H1 (cell line): ENCODE results near the gene SLCO4C1. TPM values are rescaled to one million over a fixed set of nuclear protein-coding genes. Genes with fewer than 3 reads are reported as not detected.

Source experiments
- CTCF ChIA-PET: fragments of 300-600 bp; sonication (Branson Sonifier 250); formaldehyde crosslinking; loops from one replicate; lab custom pipeline; 2021; ENCODE audit not compliant: partially characterized antibody; lab: Charles Lee
- POLR2A ChIA-PET: fragments of 300-600 bp; sonication (Branson Sonifier 250); formaldehyde crosslinking; loops from one replicate; lab custom pipeline; 2021; ENCODE audit warnings: inconsistent platforms; ENCODE audit not compliant: partially characterized antibody; lab: Charles Lee
- DNase-seq, 2 experiments: peaks; one replicate each; pipeline versions ENCODE4 v3.0.0 to v3.0.0-alpha.2; 2010 to 2022; ENCODE audit warnings: low spot score in 2 of 2, low read depth in 1 of 2, mixed read lengths in 1 of 2
- FAIRE-seq: peaks from 2 replicates; lab custom pipeline; 2011; peaks lifted over from hg19 to GRCh38; lab: Jason Lieb, UNC
- H2AFZ ChIP-seq: 2 replicates; pipeline ENCODE4 v1.8.1; 2012; ENCODE audit warnings: low read length, inconsistent platforms
- H2AK5ac ChIP-seq: 2 replicates; pipeline ENCODE4 v1.6.1; 2013; ENCODE audit warnings: low read depth, low read length
- H2BK120ac ChIP-seq: replicated peaks from 2 replicates; pipeline ENCODE3; 2013; ENCODE audit warnings: low read depth, low read length, inconsistent platforms
- H2BK12ac ChIP-seq: 2 replicates; pipeline ENCODE4 v1.6.1; 2013; ENCODE audit warnings: low read depth, low read length
- H2BK15ac ChIP-seq: 2 replicates; pipeline ENCODE4 v1.6.1; 2013; ENCODE audit warnings: low read length
- H2BK20ac ChIP-seq: 2 replicates; pipeline ENCODE4 v1.6.1; 2013; ENCODE audit warnings: low read length
- H2BK5ac ChIP-seq: 2 replicates; pipeline ENCODE4 v1.6.1; 2013; ENCODE audit warnings: low read depth, low read length
- H3K14ac ChIP-seq: 2 replicates; pipeline ENCODE4 v1.6.1; 2013; ENCODE audit warnings: inconsistent platforms; ENCODE audit not compliant: insufficient read length
- H3K18ac ChIP-seq: 2 replicates; pipeline ENCODE4 v1.6.1; 2013; ENCODE audit warnings: low read length; ENCODE audit errors: extremely low read depth
- H3K23ac ChIP-seq: 2 replicates; pipeline ENCODE4 v1.6.1; 2013; ENCODE audit warnings: inconsistent platforms; ENCODE audit not compliant: insufficient read length
- H3K23me2 ChIP-seq: 2 replicates; pipeline ENCODE4 v1.6.1; 2013; ENCODE audit warnings: low read depth, low read length
- H3K27ac ChIP-seq: 2 replicates; pipeline ENCODE4 v1.6.1; 2011; ENCODE audit warnings: low read depth, low read length, inconsistent platforms
- H3K27me3 ChIP-seq, 4 experiments: replicated peaks in 1 of 4; 1 replicate in 1 of 4; 2 replicates in 3 of 4; pipeline versions ENCODE4 v1.6.1 to v1.8.1; 2011 to 2013; ENCODE audit warnings: low read length in 3 of 4, mild to moderate bottlenecking in 3 of 4, inconsistent platforms in 2 of 4, mixed read lengths in 2 of 4, moderate library complexity in 1 of 4; ENCODE audit not compliant: control insufficient read depth in 3 of 4, insufficient read depth in 3 of 4; ENCODE audit errors: extremely low read depth in 1 of 4
- H3K36me3 ChIP-seq, 4 experiments: 2 replicates each; pipeline versions ENCODE4 v1.6.1 to v1.8.1; 2011 to 2013; ENCODE audit warnings: mild to moderate bottlenecking in 4 of 4, low read length in 3 of 4, moderate library complexity in 2 of 4, control low read depth in 1 of 4, inconsistent platforms in 1 of 4; ENCODE audit not compliant: insufficient read depth in 4 of 4, control insufficient read depth in 2 of 4
- H3K4ac ChIP-seq: replicated peaks from 2 replicates; pipeline ENCODE3; 2013; ENCODE audit warnings: low read length, low read depth, mixed read lengths, inconsistent platforms; ENCODE audit not compliant: insufficient read length
- H3K4me1 ChIP-seq, 4 experiments: replicated peaks in 1 of 4; 1 replicate in 1 of 4; 2 replicates in 3 of 4; pipeline versions ENCODE4 v1.6.1 to v1.8.1; 2011 to 2013; ENCODE audit warnings: low read length in 3 of 4, inconsistent platforms in 2 of 4, mixed read lengths in 1 of 4; ENCODE audit not compliant: insufficient read depth in 4 of 4, control insufficient read depth in 3 of 4
- H3K4me2 ChIP-seq, 2 experiments: 2 replicates each; pipeline versions ENCODE4 v1.6.1 to v1.8.1; 2011 to 2013; ENCODE audit warnings: low read depth in 2 of 2, low read length in 2 of 2, control low read depth in 1 of 2, inconsistent platforms in 1 of 2, mild to moderate bottlenecking in 1 of 2; ENCODE audit not compliant: insufficient read depth in 1 of 2
- H3K4me3 ChIP-seq, 4 experiments: fragments of 200-600, 300-600 bp in 1 of 4; sonication (generic), shearing (Covaris generic), sonication (Bioruptor Twin) in 1 of 4; 2 replicates each; pipeline versions ENCODE4 v1.5.1 to v1.8.1; 2011 to 2016; ENCODE audit warnings: low read length in 4 of 4, low read depth in 3 of 4, control low read depth in 2 of 4, inconsistent platforms in 2 of 4, mild to moderate bottlenecking in 2 of 4, mixed read lengths in 1 of 4, moderate library complexity in 1 of 4; ENCODE audit not compliant: insufficient read depth in 2 of 4; ENCODE audit errors: extremely low read depth in 1 of 4
- H3K56ac ChIP-seq: replicated peaks from 2 replicates; pipeline ENCODE3; 2013; ENCODE audit warnings: low read depth, mild to moderate bottlenecking, mixed read lengths, low read length, inconsistent platforms; ENCODE audit not compliant: insufficient read length
- H3K79me1 ChIP-seq: 2 replicates; pipeline ENCODE4 v1.6.1; 2013; ENCODE audit warnings: low read depth, low read length, control low read depth
- H3K79me2 ChIP-seq, 2 experiments: 2 replicates each; pipeline versions ENCODE4 v1.6.1 to v1.8.1; 2012 to 2013; ENCODE audit warnings: low read length in 2 of 2, mild to moderate bottlenecking in 2 of 2, inconsistent platforms in 1 of 2; ENCODE audit not compliant: insufficient read depth in 2 of 2, control insufficient read depth in 1 of 2
- H3K9ac ChIP-seq, 4 experiments: replicated peaks in 1 of 4; 1 replicate in 1 of 4; 2 replicates in 3 of 4; pipeline versions ENCODE4 v1.6.1 to v1.8.1; 2011 to 2013; ENCODE audit warnings: low read depth in 3 of 4, low read length in 3 of 4, control low read depth in 2 of 4, mild to moderate bottlenecking in 2 of 4, moderate library complexity in 2 of 4, inconsistent platforms in 1 of 4; ENCODE audit errors: extremely low read depth in 1 of 4
- H3K9me3 ChIP-seq, 2 experiments: 2 replicates each; pipeline versions ENCODE4 v1.6.1 to v1.8.1; 2012 to 2013; ENCODE audit warnings: mild to moderate bottlenecking in 2 of 2, moderate library complexity in 2 of 2, control low read depth in 1 of 2, inconsistent platforms in 1 of 2, low read depth in 1 of 2, low read length in 1 of 2, mixed read lengths in 1 of 2; ENCODE audit not compliant: insufficient read depth in 2 of 2
- H4K20me1 ChIP-seq, 2 experiments: replicated peaks in 1 of 2; 2 replicates each; pipeline versions ENCODE3 to v1.8.1; 2011 to 2013; ENCODE audit warnings: inconsistent platforms in 2 of 2, low read length in 2 of 2, mild to moderate bottlenecking in 1 of 2; ENCODE audit not compliant: insufficient read depth in 2 of 2, control insufficient read depth in 1 of 2
- H4K5ac ChIP-seq: 2 replicates; pipeline ENCODE4 v1.6.1; 2013; ENCODE audit warnings: low read length, low read depth, mixed read lengths, inconsistent platforms; ENCODE audit not compliant: insufficient read length
- H4K8ac ChIP-seq: 2 replicates; pipeline ENCODE4 v1.8.0; 2013; ENCODE audit warnings: mild to moderate bottlenecking, moderate library complexity, low read length, inconsistent platforms; ENCODE audit not compliant: insufficient read depth; ENCODE audit errors: extremely low read depth
- H4K91ac ChIP-seq: replicated peaks from 2 replicates; pipeline ENCODE3; 2013; ENCODE audit warnings: low read length, mixed read lengths, inconsistent platforms; ENCODE audit not compliant: insufficient read length
- CBX5 ChIP-seq: fragments of 300-800, 300-1000 bp; sonication (generic); IDR thresholded peaks from 2 replicates; pipeline ENCODE4 v1.7.1; 2016; ENCODE audit warnings: antibody characterized with exemption, low read length, low read depth
- EP300 ChIP-seq, 2 experiments: IDR thresholded peaks; 1 replicate in 1 of 2; 2 replicates in 1 of 2; pipeline ENCODE4 v1.6.1; 2011 to 2012; ENCODE audit warnings: low read depth in 2 of 2, low read length in 2 of 2, mild to moderate bottlenecking in 2 of 2, borderline replicate concordance in 1 of 2, inconsistent platforms in 1 of 2, moderate library complexity in 1 of 2
- POLR2A ChIP-seq, 2 experiments: IDR thresholded peaks; 1 replicate in 1 of 2; 2 replicates in 1 of 2; pipeline ENCODE4 v1.6.1; 2011; ENCODE audit warnings: low read depth in 2 of 2, low read length in 2 of 2, mild to moderate bottlenecking in 2 of 2; ENCODE audit errors: control extremely low read depth in 1 of 2
- RAD21 ChIP-seq, 2 experiments: IDR thresholded peaks in 1 of 2; conservative IDR thresholded peaks in 1 of 2; 2 replicates each; pipeline ENCODE4 v1.6.1; 2011; ENCODE audit warnings: low read depth in 2 of 2, low read length in 2 of 2, improper control_type of control experiment in 1 of 2, inconsistent platforms in 1 of 2, mild to moderate bottlenecking in 1 of 2, moderate library complexity in 1 of 2
- SAP30 ChIP-seq: fragments of 300-600 bp; sonication (generic); IDR thresholded peaks from 2 replicates; pipeline ENCODE4 v1.7.1; 2012; ENCODE audit warnings: low read length, moderate library complexity, mild to moderate bottlenecking, inconsistent platforms; ENCODE audit not compliant: insufficient read depth, insufficient replicate concordance
- WGBS, 2 experiments: shearing (Covaris generic) in 1 of 2; methylation state at CpG; one replicate each; pipeline versions ENCODE4 v1.1.6 to v1.1.7; 2013 to 2015; ENCODE audit warnings: low lambda C conversion rate in 2 of 2, mixed read lengths in 2 of 2, inconsistent platforms in 1 of 2, low coverage in 1 of 2, missing lambda C conversion rate in 1 of 2; ENCODE audit not compliant: insufficient replicate concordance in 2 of 2, insufficient coverage in 1 of 2, insufficient read length in 1 of 2; ENCODE audit errors: extremely low coverage in 1 of 2, missing lambda C conversion rate in 1 of 2; 5-methylcytosine and 5-hydroxymethylcytosine counted together
- polyA plus RNA-seq, 7 experiments: library from polyadenylated mRNA; depleted of rRNA in 3 of 7; stranded (reverse) in 5 of 7; unstranded in 2 of 7; fragments of >200 nt in 5 of 7; fragments of 200-250 nt in 2 of 7; gene quantifications; 1 replicate in 5 of 7; 2 replicates in 1 of 7; 4 replicates in 1 of 7; pipeline versions ENCODE4 v1.2.1 to v1.2.3, GENCODE V29; 2011 to 2013; ENCODE audit warnings: missing spikeins in 2 of 7, mixed read lengths in 2 of 7
- total RNA-seq: library from RNA; stranded (reverse); fragmentation: NEBNext Ultra II Directional; extraction: Animal tissue kit (Norgen Biotek cat#: 25700); gene quantifications from 2 replicates; pipeline ENCODE4 v1.2.1, GENCODE V29; 2021

The SLCO4C1 gene
- total and polyA plus RNA-seq, 2 of the 8 experiments (the other 6 are each of a cell fraction or from before 2014, with no cell fraction given): 1.3 to 4.9 TPM

DNA sequence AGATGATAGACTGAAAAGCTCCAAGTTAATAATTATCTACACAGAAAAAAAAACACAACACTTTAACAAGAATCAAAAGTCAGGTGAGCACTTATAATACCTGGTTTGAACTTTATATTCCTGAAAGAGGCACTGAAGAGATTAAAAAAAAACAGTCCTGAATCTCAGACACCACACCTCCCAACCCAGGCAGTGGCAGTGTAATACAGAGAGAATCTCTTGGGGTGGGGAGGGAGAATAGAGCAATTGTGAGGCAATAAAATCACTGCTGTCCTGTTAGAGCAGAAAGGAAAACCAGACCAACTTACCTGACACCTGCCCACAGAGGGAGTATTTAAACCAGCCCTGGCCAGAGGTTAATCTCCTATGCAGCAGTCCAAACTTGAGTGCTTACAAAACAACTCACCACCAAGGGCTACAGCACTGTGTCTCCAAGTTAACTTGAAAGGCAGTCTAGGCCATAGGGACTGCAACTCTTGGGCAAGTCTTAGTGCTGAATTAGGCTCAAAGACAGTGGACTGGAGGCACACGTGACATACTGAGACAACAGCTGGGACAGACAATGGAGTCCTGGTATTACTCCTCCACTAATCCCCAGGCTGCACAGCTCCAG, 54.2 kb downstream of the SLCO4C1 start:
- H4K5ac ChIP-seq: no peak overlapping the region
- ChIA-PET CTCF (no interaction called here), POLR2A (no interaction called here)
- no peaks in the 10 kb centered on the region for H3K79me1 ChIP-seq
- no peak overlapping the region for H4K91ac ChIP-seq
- H3K56ac ChIP-seq: no peak overlapping the region
- H3K27me3 ChIP-seq: no peaks in the 10 kb centered on the region
- no peak overlapping the region for H2BK120ac ChIP-seq
- no peak overlapping the region for H3K4me2 ChIP-seq
- no peak overlapping the region for H3K27ac ChIP-seq
- no peak overlapping the region for H2BK20ac ChIP-seq
- no peak overlapping the region for H2AFZ ChIP-seq
- H2BK12ac ChIP-seq: no peak overlapping the region
- no peaks in the 10 kb centered on the region for H3K9me3 ChIP-seq
- H3K14ac ChIP-seq: no peak overlapping the region
- no peak overlapping the region for H2BK5ac ChIP-seq
- H3K9ac ChIP-seq: no peak overlapping the region
- no peaks in the 10 kb centered on the region for H4K20me1 ChIP-seq
- FAIRE-seq (no peak), DNase-seq (no peak)
- H3K23me2 ChIP-seq: no peaks in the 10 kb centered on the region
- TF ChIP-seq EP300 (IDR thresholded peaks at IDR 0.05; ENCODE audit: borderline replicate concordance in 1 of 2, low read depth in 2 of 2, low read length in 2 of 2): no peak
- TF ChIP-seq POLR2A (IDR thresholded peaks at IDR 0.05; ENCODE audit: control extremely low read depth in 1 of 2, low read depth in 2 of 2, low read length in 2 of 2): no peak
- TF ChIP-seq RAD21 (IDR thresholded peaks at IDR 0.05 in 1 of 2, conservative IDR thresholded peaks at IDR 0.05 in 1 of 2; ENCODE audit: low read depth in 2 of 2, low read length in 2 of 2): peak; percentile 1 to 12; a peak in 1 of 4 replicates
- TF ChIP-seq CBX5: no peak
- no peak for TF ChIP-seq SAP30
- H3K18ac ChIP-seq: no peak overlapping the region
- H3K23ac ChIP-seq: no peak overlapping the region
- H3K79me2 ChIP-seq: no peaks in the 10 kb centered on the region
- no peak overlapping the region for H2BK15ac ChIP-seq
- no peaks in the 10 kb centered on the region for H3K4me1 ChIP-seq
- H3K36me3 ChIP-seq: no peaks in the 10 kb centered on the region
- no peak overlapping the region for H2AK5ac ChIP-seq
- H3K4ac ChIP-seq: no peak overlapping the region
- H4K8ac ChIP-seq: no peak overlapping the region
- WGBS, 2 experiments: 80% methylated on average over 1 of the region's 1 CpG; no CpG with 5 or more reads in 1 of the 2 experiments
- no peak overlapping the region for H3K4me3 ChIP-seq
